ENCODE data around the gene RASAL3.

- no peak for TF ChIP-seq HDAC6 (IDR thresholded peaks at IDR 0.05; ENCODE audit: low read depth, low read length)
- no peak for TF ChIP-seq MAX (IDR thresholded peaks at IDR 0.05)
- TF ChIP-seq GABPA (IDR thresholded peaks at IDR 0.05; ENCODE audit: borderline replicate concordance, insufficient read depth, low read length), result no peak
- no peak for TF ChIP-seq BRCA1 (IDR thresholded peaks at IDR 0.05; ENCODE audit: low read depth, low read length)
- TF ChIP-seq CTCF (IDR thresholded peaks at IDR 0.05; ENCODE audit: control extremely low read depth in 1 of 3, insufficient read depth in 1 of 3, low read depth in 1 of 3, low read length in 3 of 3), result peak in 1 of 3 experiments; percentile 11; a peak in 1 of 4 replicates
- TF ChIP-seq FOSL1 (IDR thresholded peaks at IDR 0.05; ENCODE audit: insufficient read depth, low read depth, low read length), result no peak
- TF ChIP-seq CHD1 (IDR thresholded peaks at IDR 0.05; ENCODE audit: low read depth, low read length), result no peak
- TF ChIP-seq POLR2A (IDR thresholded peaks at IDR 0.05; ENCODE audit: control extremely low read depth in 1 of 2, low read depth in 2 of 2, low read length in 2 of 2), result no peak
Observed at GRCh38 chr19:15422296-15423075, 41.9 kb downstream of the RASAL3 start.

Measured in H1 (cell line).